ENCODE results near the gene RAB9A.

The RAB9A gene

DNA sequence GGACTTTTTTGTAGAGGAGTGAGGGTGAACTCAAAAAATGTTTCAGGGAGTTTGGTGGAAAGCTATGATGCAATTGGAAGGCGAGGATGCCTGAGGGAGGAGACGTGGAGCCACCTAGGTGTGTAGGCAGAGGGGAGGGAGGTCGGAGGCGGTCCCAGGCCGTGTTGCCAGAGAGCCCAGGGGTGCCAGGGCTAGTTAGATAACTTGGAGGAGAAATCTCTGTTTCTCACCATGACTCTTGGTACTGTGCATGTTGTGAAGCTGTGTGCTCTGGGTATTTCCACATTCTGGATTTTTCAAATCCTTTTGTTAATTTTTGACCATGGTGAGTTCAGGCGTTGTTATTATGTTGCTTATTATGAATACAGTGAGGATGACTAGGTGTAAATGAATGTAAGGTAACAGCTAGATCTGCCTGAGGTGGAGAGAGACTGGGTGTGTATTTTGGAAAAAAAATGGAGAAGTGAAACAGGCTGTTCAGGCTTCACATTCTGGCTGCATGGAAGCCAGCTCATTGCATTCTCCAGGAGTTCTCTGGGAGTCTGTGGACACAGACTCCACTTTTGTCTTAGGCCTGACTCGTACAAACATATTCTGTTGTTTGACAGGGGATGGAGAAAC, 4.5 kb downstream of the RAB9A start:
- TF ChIP-seq TARDBP (IDR thresholded peaks at IDR 0.05) (no peak), SP1 (IDR thresholded peaks at IDR 0.05) (no peak), FOXA1 (IDR thresholded peaks at IDR 0.05) (no peak), CTBP1 (IDR thresholded peaks at IDR 0.05; ENCODE audit: borderline replicate concordance) (no peak)
- ChIA-PET POLR2A (interaction anchor here (4.7 kb wide), 1 partner anchor 41 kb away, joined by 26 read pairs; the partner anchor contains the start of genes OFD1 and TRAPPC2), CTCF (interaction anchor here (0.7 kb wide), 1 partner anchor 483 kb away, joined by 3 read pairs; no protein-coding TSS in a partner anchor)
- no peak for DNase-seq (ENCODE audit: extremely low spot score)

DNA sequence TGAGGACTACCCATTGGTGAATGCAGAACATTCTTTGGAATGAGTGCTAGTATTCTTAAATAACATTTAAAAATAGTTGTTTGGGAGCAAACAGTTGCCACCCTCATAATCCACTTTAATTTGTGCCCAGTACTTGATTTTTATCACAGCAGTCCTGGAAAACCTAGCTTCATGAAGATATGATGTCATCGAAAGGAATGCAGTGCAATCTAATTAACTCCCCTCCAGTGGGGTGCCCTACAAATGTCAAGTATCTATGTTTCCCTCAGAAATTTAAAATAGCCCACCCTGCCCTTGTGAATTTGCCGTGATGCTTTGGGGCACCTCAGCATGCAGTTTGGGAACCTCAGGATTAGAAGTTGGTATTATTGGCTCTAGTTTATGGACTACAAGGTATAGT, 5.4 kb downstream of the RAB9A start:
- ChIA-PET POLR2A (interaction anchor here (0.5 to 4.7 kb wide), 2 partner anchors 40 to 51 kb away, joined by 3 to 26 read pairs; partner anchors contain the start of genes OFD1 and TRAPPC2), CTCF (no interaction called here)
- no peak for TF ChIP-seq ARNT (IDR thresholded peaks at IDR 0.05)
- no peak for TF ChIP-seq CTBP1 (IDR thresholded peaks at IDR 0.05; ENCODE audit: borderline replicate concordance)
- TF ChIP-seq FOXK2 (IDR thresholded peaks at IDR 0.05), result no peak
- no peak for TF ChIP-seq FOXA1 (IDR thresholded peaks at IDR 0.05)
- DNase-seq (ENCODE audit: extremely low spot score), result no peak

DNA sequence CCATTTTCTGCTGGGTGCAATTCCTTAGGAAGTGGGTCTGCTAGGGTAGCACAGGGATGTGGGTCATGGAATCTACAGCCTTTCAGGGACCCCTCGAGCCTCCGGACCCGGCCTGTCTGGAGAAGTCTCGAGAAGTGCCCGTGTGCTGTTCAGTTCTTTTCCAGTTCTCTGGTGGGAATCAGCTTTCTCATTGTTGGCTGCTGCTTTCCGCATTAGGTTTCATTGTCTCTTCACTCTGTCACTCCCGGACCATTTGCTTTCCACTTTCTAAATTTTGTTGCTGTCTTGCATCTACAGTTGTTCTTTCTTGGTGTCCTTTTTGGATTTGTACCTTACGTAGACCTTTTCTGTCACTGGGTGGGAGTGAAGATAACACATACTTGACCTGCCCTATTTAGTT, 6.1 kb downstream of the RAB9A start:
- TF ChIP-seq, protein P1, sequence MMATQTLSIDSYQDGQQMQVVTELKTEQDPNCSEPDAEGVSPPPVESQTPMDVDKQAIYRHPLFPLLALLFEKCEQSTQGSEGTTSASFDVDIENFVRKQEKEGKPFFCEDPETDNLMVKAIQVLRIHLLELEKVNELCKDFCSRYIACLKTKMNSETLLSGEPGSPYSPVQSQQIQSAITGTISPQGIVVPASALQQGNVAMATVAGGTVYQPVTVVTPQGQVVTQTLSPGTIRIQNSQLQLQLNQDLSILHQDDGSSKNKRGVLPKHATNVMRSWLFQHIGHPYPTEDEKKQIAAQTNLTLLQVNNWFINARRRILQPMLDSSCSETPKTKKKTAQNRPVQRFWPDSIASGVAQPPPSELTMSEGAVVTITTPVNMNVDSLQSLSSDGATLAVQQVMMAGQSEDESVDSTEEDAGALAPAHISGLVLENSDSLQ (IDR thresholded peaks at IDR 0.05), result no peak
- ChIA-PET CTCF (no interaction called here), POLR2A (interaction anchor here (4.7 kb wide), 1 partner anchor 40 kb away, joined by 26 read pairs; the partner anchor contains the start of genes OFD1 and TRAPPC2)
- no peak for DNase-seq (ENCODE audit: extremely low spot score)

DNA sequence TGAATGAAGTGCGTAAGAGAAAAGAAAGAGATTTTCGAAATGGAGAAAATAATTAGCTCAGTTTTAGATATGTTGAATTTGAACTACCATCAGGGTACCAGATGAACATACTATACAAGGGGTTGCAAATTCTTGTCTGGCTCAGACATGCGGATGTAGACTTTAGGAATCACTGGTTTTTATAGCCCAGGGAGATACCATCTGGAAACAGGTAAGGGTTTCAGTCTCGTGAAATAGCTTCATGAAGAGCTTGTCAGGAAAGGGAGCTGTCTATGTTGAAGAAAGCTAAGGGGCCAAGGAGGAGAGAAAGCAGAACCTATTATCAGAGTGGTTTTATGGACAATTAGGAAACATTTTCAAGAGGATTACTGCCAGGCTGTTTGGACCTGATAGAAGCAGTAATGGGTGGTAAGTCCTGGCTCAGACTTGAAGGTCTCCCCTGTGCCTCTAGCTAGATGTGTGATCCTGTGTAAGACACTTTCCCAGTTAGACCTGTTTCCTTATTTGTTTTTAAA, 6.7 kb downstream of the RAB9A start:
- DNase-seq (ENCODE audit: extremely low spot score), result no peak
- ChIA-PET POLR2A (interaction anchor here (4.7 kb wide), 1 partner anchor 39 kb away, joined by 26 read pairs; the partner anchor contains the start of genes OFD1 and TRAPPC2), CTCF (no interaction called here)
- no peak for TF ChIP-seq BHLHE40 (IDR thresholded peaks at IDR 0.05; ENCODE audit: borderline replicate concordance)
- TF ChIP-seq FOXA1 (IDR thresholded peaks at IDR 0.05), result no peak
- TF ChIP-seq ELF4 (IDR thresholded peaks at IDR 0.05), result no peak
- TF ChIP-seq SP1 (IDR thresholded peaks at IDR 0.05), result no peak
- TF ChIP-seq NFRKB (IDR thresholded peaks at IDR 0.05), result no peak
- TF ChIP-seq ARNT (IDR thresholded peaks at IDR 0.05), result no peak
- TF ChIP-seq TARDBP (IDR thresholded peaks at IDR 0.05), result no peak
- no peak for TF ChIP-seq LEF1 (IDR thresholded peaks at IDR 0.05; ENCODE audit: borderline replicate concordance)
- TF ChIP-seq CTBP1 (IDR thresholded peaks at IDR 0.05; ENCODE audit: borderline replicate concordance), result no peak
- TF ChIP-seq L3MBTL2 (conservative IDR thresholded peaks at IDR 0.05), result no peak
- no peak for TF ChIP-seq FOXM1 (IDR thresholded peaks at IDR 0.05; ENCODE audit: borderline replicate concordance)
- TF ChIP-seq HDGF (IDR thresholded peaks at IDR 0.05; ENCODE audit: borderline replicate concordance), result no peak
- TF ChIP-seq, protein P1 (IDR thresholded peaks at IDR 0.05), result no peak
- TF ChIP-seq SUZ12 (IDR thresholded peaks at IDR 0.05), result no peak
- no peak for TF ChIP-seq ZNF384 (IDR thresholded peaks at IDR 0.05)
- no peak for TF ChIP-seq FOXK2 (IDR thresholded peaks at IDR 0.05)

DNA sequence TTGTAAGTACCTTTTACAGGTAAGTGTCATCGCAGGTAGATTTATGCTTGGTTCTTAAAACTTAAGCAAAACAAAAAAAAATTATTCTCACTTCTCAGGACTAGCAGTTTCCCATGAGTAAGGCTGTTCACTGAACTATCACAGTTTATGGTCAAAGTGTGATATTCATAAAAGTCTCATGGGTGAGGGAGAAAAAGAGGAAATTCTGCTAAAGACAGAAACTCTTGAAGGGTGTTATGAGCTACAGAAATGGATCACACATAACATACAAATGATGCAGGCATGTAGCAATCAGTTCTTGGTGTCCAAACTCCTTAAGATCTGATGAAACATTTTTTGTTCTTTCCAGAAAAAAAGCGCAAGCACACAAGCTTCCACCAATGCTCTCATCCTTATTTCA, 8.5 kb downstream of the RAB9A start:
- CTCF ChIA-PET, result no interaction called here
- TF ChIP-seq, protein P1 (IDR thresholded peaks at IDR 0.05), result no peak
- TF ChIP-seq SUZ12 (IDR thresholded peaks at IDR 0.05) (no peak), L3MBTL2 (conservative IDR thresholded peaks at IDR 0.05) (no peak), FOXK2 (IDR thresholded peaks at IDR 0.05) (no peak), BHLHE40 (IDR thresholded peaks at IDR 0.05; ENCODE audit: borderline replicate concordance) (no peak)
- POLR2A ChIA-PET, result no interaction called here
- no peak for DNase-seq (ENCODE audit: extremely low spot score)

DNA sequence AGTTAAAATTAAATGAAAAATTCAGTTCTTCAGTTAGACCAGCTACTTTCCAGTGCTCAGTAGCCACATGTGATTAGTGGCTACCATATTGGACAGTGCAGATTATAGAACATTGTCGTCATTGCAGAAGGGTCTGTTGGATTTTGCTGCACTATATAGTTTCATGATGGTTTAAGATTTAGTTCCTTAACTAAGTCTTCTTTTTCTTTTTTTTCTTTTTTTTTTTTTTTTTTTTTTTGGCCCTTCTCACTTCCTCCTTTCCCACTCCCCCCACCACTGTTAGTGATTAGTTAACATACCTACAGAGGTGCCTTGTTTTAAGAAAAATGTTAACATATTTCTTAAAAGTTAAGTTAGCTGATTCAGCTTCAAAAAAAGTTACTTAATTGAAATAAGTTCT, 9.0 kb downstream of the RAB9A start:
- CTCF ChIA-PET, result no interaction called here
- DNase-seq (ENCODE audit: extremely low spot score), result no peak
- TF ChIP-seq FOXM1 (IDR thresholded peaks at IDR 0.05; ENCODE audit: borderline replicate concordance) (no peak), TARDBP (IDR thresholded peaks at IDR 0.05) (no peak), BHLHE40 (IDR thresholded peaks at IDR 0.05; ENCODE audit: borderline replicate concordance) (no peak), ELF4 (IDR thresholded peaks at IDR 0.05) (no peak), ARNT (IDR thresholded peaks at IDR 0.05) (no peak), CTBP1 (IDR thresholded peaks at IDR 0.05; ENCODE audit: borderline replicate concordance) (no peak), L3MBTL2 (conservative IDR thresholded peaks at IDR 0.05) (no peak), HDGF (IDR thresholded peaks at IDR 0.05; ENCODE audit: borderline replicate concordance) (no peak), FOXA1 (IDR thresholded peaks at IDR 0.05) (no peak), SUZ12 (IDR thresholded peaks at IDR 0.05) (no peak)
- TF ChIP-seq, protein P1 (IDR thresholded peaks at IDR 0.05), result no peak
- POLR2A ChIA-PET, result no interaction called here

Data from HEK293T (cell line).